Measurements from ENCODE around the gene MAPT.

MAPT gene

DNA sequence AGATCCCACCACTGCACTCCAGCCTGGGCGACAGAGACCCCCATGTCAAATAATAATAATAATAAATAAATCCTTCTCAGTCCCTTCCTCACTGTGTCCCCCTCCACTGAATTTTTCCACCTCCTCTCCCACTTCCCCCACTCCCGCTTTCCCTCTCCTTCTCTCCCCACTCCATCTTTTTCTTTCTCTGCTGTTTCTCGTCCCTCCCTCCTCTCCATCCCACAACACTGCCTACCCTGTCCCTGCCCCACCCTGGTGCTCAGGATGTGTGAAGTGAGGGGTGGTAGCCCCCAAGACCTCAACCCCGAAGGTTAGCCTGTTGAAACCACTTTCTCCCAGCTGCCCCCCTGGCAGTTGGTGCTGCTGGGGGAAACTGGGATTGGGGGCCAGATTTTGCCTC is 70.3 kb downstream of the MAPT start:
- intact Hi-C loops (cut with micrococcal nuclease), result no loop called here
- Mint-ChIP-seq H3K27me3 (peaks cover 16% of the 10 kb centered on the region), H3K9me3 (no peaks in the 10 kb centered on the region), H3K4me3 (no peak overlapping the region), H3K27ac (no peak overlapping the region), H3K36me3 (ENCODE audit: low read depth) (no peaks in the 10 kb centered on the region), H3K4me1 (ENCODE audit: low read depth) (no peaks in the 10 kb centered on the region)

- Mint-ChIP-seq H3K4me3 (no peak overlapping the region), H3K27ac (no peak overlapping the region), H3K36me3 (ENCODE audit: low read depth) (no peaks in the 10 kb centered on the region), H3K4me1 (ENCODE audit: low read depth) (no peaks in the 10 kb centered on the region), H3K9me3 (no peaks in the 10 kb centered on the region), H3K27me3 (peaks cover 17% of the 10 kb centered on the region)
- intact Hi-C loops (cut with micrococcal nuclease), result no loop called here
Observed at GRCh38 chr17:45965812-45966211, 71.5 kb downstream of the MAPT start.

- intact Hi-C loops (cut with micrococcal nuclease), result no loop called here
- Mint-ChIP-seq H3K36me3 (ENCODE audit: low read depth) (no peaks in the 10 kb centered on the region), H3K4me1 (ENCODE audit: low read depth) (no peaks in the 10 kb centered on the region), H3K27ac (no peak overlapping the region), H3K4me3 (no peak overlapping the region), H3K27me3 (peaks cover 17% of the 10 kb centered on the region), H3K9me3 (no peaks in the 10 kb centered on the region)
Observed at GRCh38 chr17:45966606-45967280, 72.4 kb downstream of the MAPT start.

DNA sequence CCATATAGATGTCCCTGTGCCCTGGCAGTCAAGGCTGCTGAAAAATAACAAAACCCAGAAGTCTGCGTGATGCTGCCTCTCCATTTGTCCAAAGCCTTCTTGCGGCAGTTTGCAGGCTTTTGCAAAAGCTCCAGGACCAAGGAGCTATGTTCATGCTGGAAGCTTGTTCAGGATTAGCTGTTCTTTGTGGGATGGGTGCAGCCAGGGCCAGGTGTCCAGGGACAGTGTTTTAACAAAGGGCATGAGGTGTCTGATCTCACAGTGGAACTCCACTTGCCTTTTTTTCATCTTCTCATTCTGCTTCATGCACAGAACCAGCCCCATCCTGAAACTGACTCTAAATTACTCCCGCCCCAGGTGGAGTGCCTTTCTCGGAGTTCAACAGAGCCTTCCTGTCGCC is 73.0 kb downstream of the MAPT start:
- H3K4me3 Mint-ChIP-seq, result no peak overlapping the region

GRCh38 chr17:45968732-45969131 is 74.4 kb downstream of the MAPT start:
- H3K27me3 Mint-ChIP-seq, result peaks cover 19% of the 10 kb centered on the region
- intact Hi-C loops (cut with micrococcal nuclease), result no loop called here
- H3K9me3 Mint-ChIP-seq, result no peaks in the 10 kb centered on the region
- H3K4me1 Mint-ChIP-seq (ENCODE audit: low read depth), result no peaks in the 10 kb centered on the region
- H3K27ac Mint-ChIP-seq, result no peak overlapping the region
- no peak overlapping the region for H3K4me3 Mint-ChIP-seq
- no peaks in the 10 kb centered on the region for H3K36me3 Mint-ChIP-seq (ENCODE audit: low read depth)

More for the DNA sequence above, 73.0 kb downstream of the MAPT start:
- Mint-ChIP-seq H3K9me3 (no peaks in the 10 kb centered on the region), H3K27ac (no peak overlapping the region), H3K36me3 (ENCODE audit: low read depth) (no peaks in the 10 kb centered on the region), H3K27me3 (peaks cover 19% of the 10 kb centered on the region), H3K4me1 (ENCODE audit: low read depth) (no peaks in the 10 kb centered on the region)
- intact Hi-C loops (cut with micrococcal nuclease), result no loop called here

DNA sequence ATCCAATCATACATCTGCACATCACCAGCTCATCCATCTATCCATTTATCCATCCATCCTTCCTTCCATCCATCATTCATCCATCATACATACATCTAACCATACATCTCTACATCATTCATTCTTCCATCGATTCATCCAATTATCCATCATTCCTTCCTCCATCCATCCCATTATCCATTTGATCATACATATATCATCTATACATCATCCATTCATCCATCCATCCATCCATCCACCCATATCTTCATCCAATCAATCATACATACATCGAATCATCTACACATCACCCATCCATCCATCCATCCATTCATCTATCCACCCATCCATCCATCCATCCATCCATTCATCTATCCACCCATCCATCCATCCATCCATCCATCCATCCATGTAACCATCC is 75.4 kb downstream of the MAPT start:
- intact Hi-C loops (cut with micrococcal nuclease), result no loop called here
- Mint-ChIP-seq H3K27me3 (peaks cover 19% of the 10 kb centered on the region), H3K4me3 (no peak overlapping the region), H3K27ac (no peak overlapping the region), H3K36me3 (ENCODE audit: low read depth) (no peaks in the 10 kb centered on the region), H3K4me1 (ENCODE audit: low read depth) (no peaks in the 10 kb centered on the region), H3K9me3 (no peaks in the 10 kb centered on the region)

DNA sequence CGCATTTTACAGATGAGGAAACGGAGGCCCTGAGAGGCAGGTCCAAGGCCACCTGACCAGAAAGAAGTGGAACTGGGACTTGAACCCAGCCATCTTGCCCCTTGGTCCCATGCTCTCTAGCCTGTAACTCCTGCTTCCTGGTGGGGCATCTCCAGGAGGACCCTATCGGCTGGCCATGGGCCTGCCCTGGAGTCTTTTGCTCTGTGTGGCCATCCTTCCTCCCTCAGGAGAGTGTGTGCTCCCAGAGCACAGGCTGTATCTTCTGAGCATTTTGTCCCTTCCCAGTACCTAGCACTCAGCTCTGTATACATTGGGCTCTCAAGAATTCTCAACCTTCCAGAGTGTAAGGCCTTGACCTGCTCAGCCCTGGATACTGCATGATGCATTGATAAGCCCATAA is 76.3 kb downstream of the MAPT start:
- intact Hi-C loops (cut with micrococcal nuclease), result no loop called here
- Mint-ChIP-seq H3K9me3 (no peaks in the 10 kb centered on the region), H3K27me3 (peaks cover 19% of the 10 kb centered on the region), H3K4me3 (no peak overlapping the region), H3K27ac (no peak overlapping the region), H3K36me3 (ENCODE audit: low read depth) (no peaks in the 10 kb centered on the region), H3K4me1 (ENCODE audit: low read depth) (no peaks in the 10 kb centered on the region)

- H3K36me3 Mint-ChIP-seq (ENCODE audit: low read depth), result no peaks in the 10 kb centered on the region
Observed at GRCh38 chr17:45971698-45972141, 77.4 kb downstream of the MAPT start.

DNA sequence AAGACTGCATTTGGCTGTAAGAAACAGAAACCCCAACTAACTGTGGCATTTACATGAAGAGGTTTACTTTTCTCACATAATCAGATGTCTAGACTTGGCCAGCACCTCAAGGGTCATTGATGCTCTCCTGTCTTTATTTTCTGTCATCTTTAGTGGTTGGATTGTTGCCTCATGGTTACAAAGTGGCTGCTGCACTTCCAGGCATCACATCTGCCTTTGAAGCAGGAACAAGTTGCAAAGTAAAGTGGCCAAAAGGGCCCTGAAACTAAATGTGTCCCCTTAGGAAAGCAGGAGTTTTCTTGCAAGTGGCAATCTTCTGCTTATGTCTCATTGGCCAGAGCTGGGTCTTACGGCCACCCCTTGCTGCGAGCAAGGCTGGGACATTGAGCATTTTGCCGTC is 78.2 kb downstream of the MAPT start:
- peaks cover 11% of the 10 kb centered on the region for H3K27me3 Mint-ChIP-seq
- no peaks in the 10 kb centered on the region for H3K9me3 Mint-ChIP-seq
- H3K27ac Mint-ChIP-seq, result no peak overlapping the region
- no peaks in the 10 kb centered on the region for H3K36me3 Mint-ChIP-seq (ENCODE audit: low read depth)
- intact Hi-C loops (cut with micrococcal nuclease), result no loop called here
- no peaks in the 10 kb centered on the region for H3K4me1 Mint-ChIP-seq (ENCODE audit: low read depth)
- no peak overlapping the region for H3K4me3 Mint-ChIP-seq

More at GRCh38 chr17:45971698-45972141, 77.4 kb downstream of the MAPT start:
- Mint-ChIP-seq H3K4me1 (ENCODE audit: low read depth) (no peaks in the 10 kb centered on the region), H3K9me3 (no peaks in the 10 kb centered on the region), H3K27ac (no peak overlapping the region), H3K27me3 (peaks cover 18% of the 10 kb centered on the region), H3K4me3 (no peak overlapping the region)
- intact Hi-C loops (cut with micrococcal nuclease), result no loop called here

- peaks cover 5% of the 10 kb centered on the region for H3K27me3 Mint-ChIP-seq
- H3K4me3 Mint-ChIP-seq, result no peak overlapping the region
- H3K27ac Mint-ChIP-seq, result no peak overlapping the region
- H3K4me1 Mint-ChIP-seq (ENCODE audit: low read depth), result no peaks in the 10 kb centered on the region
- intact Hi-C loops (cut with micrococcal nuclease), result no loop called here
- no peaks in the 10 kb centered on the region for H3K36me3 Mint-ChIP-seq (ENCODE audit: low read depth)
- H3K9me3 Mint-ChIP-seq, result no peaks in the 10 kb centered on the region
Observed at GRCh38 chr17:45973099-45973780, 78.9 kb downstream of the MAPT start.

GRCh38 chr17:45973946-45974859 is 79.8 kb downstream of the MAPT start:
- no peaks in the 10 kb centered on the region for H3K4me1 Mint-ChIP-seq (ENCODE audit: low read depth)
- H3K4me3 Mint-ChIP-seq, result no peak overlapping the region
- intact Hi-C loops (cut with micrococcal nuclease), result no loop called here
- H3K9me3 Mint-ChIP-seq, result no peaks in the 10 kb centered on the region
- H3K27ac Mint-ChIP-seq, result no peak overlapping the region
- peaks cover 5% of the 10 kb centered on the region for H3K27me3 Mint-ChIP-seq
- H3K36me3 Mint-ChIP-seq (ENCODE audit: low read depth), result no peaks in the 10 kb centered on the region

GRCh38 chr17:45974916-45975630 is 80.7 kb downstream of the MAPT start:
- intact Hi-C loops (cut with micrococcal nuclease), result no loop called here
- Mint-ChIP-seq H3K36me3 (ENCODE audit: low read depth) (no peaks in the 10 kb centered on the region), H3K27ac (no peak overlapping the region), H3K4me3 (no peak overlapping the region), H3K4me1 (ENCODE audit: low read depth) (no peaks in the 10 kb centered on the region), H3K9me3 (no peaks in the 10 kb centered on the region), H3K27me3 (peaks cover 3% of the 10 kb centered on the region)

DNA sequence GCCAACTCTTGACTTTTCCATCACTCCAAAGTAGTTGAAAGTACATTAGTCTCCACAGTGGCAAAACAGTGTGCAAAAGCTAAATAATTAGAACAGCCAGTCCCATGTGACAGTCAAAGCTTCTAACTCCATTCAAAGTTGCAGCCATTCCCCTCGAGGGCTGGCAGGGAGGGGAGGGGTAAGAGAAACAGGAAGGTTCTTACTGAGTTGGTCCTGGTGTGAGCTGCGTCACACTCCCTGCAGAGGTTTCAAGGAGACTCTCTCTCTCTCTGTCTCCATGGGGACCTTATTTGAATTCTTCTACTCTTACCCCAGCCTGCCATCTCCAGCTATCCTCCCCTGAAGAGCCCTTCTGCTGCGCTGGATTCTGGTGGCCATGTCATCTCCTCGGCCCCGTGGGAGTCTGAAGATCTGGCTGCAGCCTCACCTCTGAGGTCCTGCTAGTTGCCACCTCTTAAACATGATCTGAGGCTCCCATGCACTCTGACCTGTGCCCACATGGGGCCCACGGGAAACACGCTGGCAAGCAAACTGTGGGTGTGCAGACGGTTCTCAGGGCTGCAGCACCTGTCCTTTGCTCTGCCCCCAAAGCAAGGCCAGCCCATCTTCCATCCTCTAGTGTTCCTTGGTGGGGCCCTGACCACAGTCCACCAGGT is 81.4 kb downstream of the MAPT start:
- H3K4me1 Mint-ChIP-seq (ENCODE audit: low read depth), result no peaks in the 10 kb centered on the region

More for the DNA sequence above, 81.4 kb downstream of the MAPT start:
- Mint-ChIP-seq H3K4me3 (no peak overlapping the region), H3K36me3 (ENCODE audit: low read depth) (no peaks in the 10 kb centered on the region), H3K27ac (no peak overlapping the region), H3K9me3 (no peaks in the 10 kb centered on the region), H3K27me3 (peaks cover 3% of the 10 kb centered on the region)
- intact Hi-C loops (cut with micrococcal nuclease), result no loop called here

Measured in dendritic cell treated with granulocyte-macrophage colony-stimulating factor and Interleukin-4, amounts not matched to agents 40 ng/mL and 50 ng/mL, for 4 days (primary cell).